IMR-90 (cell line): ENCODE measurements around the gene HIF1AN. TPM values are rescaled to one million over a fixed set of nuclear protein-coding genes. Genes with fewer than 3 reads are reported as not detected.

ENCODE experiments used
- ATAC-seq: fragments of 200-7000 bp; cut with Tn5 transposase; 2 replicates; pipeline ENCODE4 v1.9.1; 2020; ENCODE audit warnings: low read depth, mild to moderate bottlenecking, moderate library complexity
- BruUV-seq: library from RNA; stranded (reverse); fragments of 400-500 nt; replicated peaks from 2 replicates; lab custom pipeline; 2021; lab: Mats Ljungman, UMichigan
- CTCF ChIA-PET: fragments of 300-600 bp; formaldehyde crosslinking; extraction: SDS; loops from one replicate; lab custom pipeline; 2021; ENCODE audit warnings: antibody characterized with exemption; lab: Yijun Ruan, JAX
- POLR2A ChIA-PET: fragments of 300-600 bp; sonication (Branson Sonifier 250); formaldehyde crosslinking; loops from one replicate; lab custom pipeline; 2022; ENCODE audit warnings: antibody characterized with exemption; ENCODE audit not compliant: unreplicated experiment; lab: Charles Lee
- DNase-seq: peaks from one replicate; pipeline ENCODE4 v3.0.0; 2013
- H2AFZ ChIP-seq: replicated peaks from 2 replicates; pipeline ENCODE3; 2013; ENCODE audit warnings: low read length, mild to moderate bottlenecking; ENCODE audit not compliant: poor library complexity
- H2AK5ac ChIP-seq: 2 replicates; pipeline ENCODE4 v1.6.1; 2013; ENCODE audit warnings: low read depth, low read length, inconsistent platforms
- H2AK9ac ChIP-seq: replicated peaks from 2 replicates; pipeline ENCODE3; 2013; ENCODE audit warnings: mild to moderate bottlenecking, low read depth, low read length, moderate library complexity; ENCODE audit not compliant: poor library complexity
- H2BK120ac ChIP-seq: 2 replicates; pipeline ENCODE4 v1.6.1; 2013; ENCODE audit warnings: low read depth, low read length, inconsistent platforms
- H2BK15ac ChIP-seq: 3 replicates; pipeline ENCODE4 v1.6.1; 2013; ENCODE audit warnings: low read depth, low read length, inconsistent platforms
- H2BK20ac ChIP-seq: 2 replicates; pipeline ENCODE4 v1.6.1; 2013; ENCODE audit warnings: low read depth, mild to moderate bottlenecking, inconsistent platforms, low read length, moderate library complexity
- H2BK5ac ChIP-seq: 2 replicates; pipeline ENCODE4 v1.6.1; 2013; ENCODE audit warnings: mild to moderate bottlenecking, low read depth, low read length, inconsistent platforms; ENCODE audit not compliant: poor library complexity, severe bottlenecking
- H3K14ac ChIP-seq: replicated peaks from 2 replicates; pipeline ENCODE4 v1.6.1; 2013; ENCODE audit warnings: low read depth, low read length, inconsistent platforms
- H3K18ac ChIP-seq: 2 replicates; pipeline ENCODE4 v1.6.1; 2013; ENCODE audit warnings: low read depth, low read length, control low read depth
- H3K23ac ChIP-seq: 2 replicates; pipeline ENCODE4 v1.6.1; 2013; ENCODE audit warnings: low read depth, low read length, inconsistent platforms
- H3K27ac ChIP-seq: 2 replicates; pipeline ENCODE4 v1.5.1; 2013; ENCODE audit warnings: mild to moderate bottlenecking, control low read depth, low read length; ENCODE audit not compliant: insufficient read depth
- H3K27me3 ChIP-seq: 2 replicates; pipeline ENCODE4 v1.6.1; 2013; ENCODE audit warnings: low read length; ENCODE audit not compliant: control insufficient read depth, insufficient read depth
- H3K36me3 ChIP-seq: 2 replicates; pipeline ENCODE4 v1.6.1; 2013; ENCODE audit warnings: low read length, mixed read lengths; ENCODE audit not compliant: control insufficient read depth, insufficient read depth
- H3K4ac ChIP-seq: 2 replicates; pipeline ENCODE4 v1.6.1; 2013; ENCODE audit warnings: low read depth, low read length, inconsistent platforms
- H3K4me1 ChIP-seq: 2 replicates; pipeline ENCODE4 v1.6.1; 2013; ENCODE audit warnings: low read length, mixed read lengths; ENCODE audit not compliant: control insufficient read depth, insufficient read depth
- H3K4me2 ChIP-seq: 2 replicates; pipeline ENCODE4 v1.6.1; 2013; ENCODE audit warnings: low read depth, mild to moderate bottlenecking, control low read depth, low read length, moderate library complexity
- H3K4me3 ChIP-seq: 2 replicates; pipeline ENCODE4 v1.5.1; 2013; ENCODE audit warnings: low read depth, mild to moderate bottlenecking, control low read depth, low read length, moderate library complexity; ENCODE audit not compliant: insufficient read depth
- H3K56ac ChIP-seq: 2 replicates; pipeline ENCODE4 v1.6.1; 2013; ENCODE audit warnings: low read length, inconsistent platforms; ENCODE audit not compliant: insufficient read depth; ENCODE audit errors: extremely low read depth
- H3K79me1 ChIP-seq, 2 experiments: 2 replicates each; pipeline ENCODE4 v1.6.1; 2013; ENCODE audit warnings: low read length in 2 of 2, inconsistent platforms in 1 of 2, low read depth in 1 of 2
- H3K9ac ChIP-seq: 2 replicates; pipeline ENCODE4 v1.6.1; 2013; ENCODE audit warnings: low read depth, low read length, control low read depth
- H3K9me1 ChIP-seq: 2 replicates; pipeline ENCODE4 v1.6.1; 2013; ENCODE audit warnings: low read length, inconsistent platforms; ENCODE audit not compliant: insufficient read depth
- H3K9me3 ChIP-seq: 2 replicates; pipeline ENCODE4 v1.6.1; 2013; ENCODE audit warnings: low read length; ENCODE audit not compliant: control insufficient read depth, insufficient read depth
- H4K20me1 ChIP-seq: 2 replicates; pipeline ENCODE4 v1.6.1; 2013; ENCODE audit warnings: low read length, inconsistent platforms; ENCODE audit not compliant: insufficient read depth
- H4K5ac ChIP-seq: 2 replicates; pipeline ENCODE4 v1.6.1; 2013; ENCODE audit warnings: mild to moderate bottlenecking, low read depth, low read length, control low read depth
- H4K8ac ChIP-seq, 2 experiments: 2 replicates each; pipeline ENCODE4 v1.6.1; 2013; ENCODE audit warnings: low read depth in 2 of 2, low read length in 2 of 2, control low read depth in 1 of 2, inconsistent platforms in 1 of 2
- H4K91ac ChIP-seq: 2 replicates; pipeline ENCODE4 v1.6.1; 2013; ENCODE audit warnings: low read depth, low read length, inconsistent platforms; ENCODE audit not compliant: insufficient read depth
- BHLHE40 ChIP-seq: fragments of 150-350 bp; IDR thresholded peaks from 2 replicates; pipeline ENCODE4 v1.6.1; 2016; ENCODE audit warnings: mild to moderate bottlenecking, low read depth, low read length
- CHD1 ChIP-seq: IDR thresholded peaks from 2 replicates; pipeline ENCODE4 v1.6.1; 2012; ENCODE audit warnings: low read depth, low read length, improper control_type of control experiment
- ELK1 ChIP-seq: fragments of 150-350 bp; IDR thresholded peaks from 2 replicates; pipeline ENCODE4 v1.6.1; 2016; ENCODE audit warnings: low read depth, mild to moderate bottlenecking, low read length, moderate library complexity, borderline replicate concordance
- FOS ChIP-seq: fragments of 150-350 bp; IDR thresholded peaks from 2 replicates; pipeline ENCODE4 v1.6.1; 2016; ENCODE audit warnings: low read depth, low read length
- MAFK ChIP-seq: IDR thresholded peaks from 2 replicates; pipeline ENCODE4 v1.6.1; 2012; ENCODE audit warnings: low read depth, low read length, improper control_type of control experiment
- MAZ ChIP-seq: IDR thresholded peaks from 2 replicates; pipeline ENCODE4 v1.6.1; 2012; ENCODE audit warnings: low read depth, mild to moderate bottlenecking, low read length, improper control_type of control experiment, moderate library complexity, borderline replicate concordance
- MXI1 ChIP-seq: IDR thresholded peaks from 2 replicates; pipeline ENCODE4 v1.6.1; 2012; ENCODE audit warnings: low read depth, mild to moderate bottlenecking, low read length, moderate library complexity, borderline replicate concordance
- NFE2L2 ChIP-seq: fragments of 150-350 bp; IDR thresholded peaks from 2 replicates; pipeline ENCODE4 v1.6.1; 2016; ENCODE audit warnings: low read depth, mild to moderate bottlenecking, low read length
- POLR2A ChIP-seq: IDR thresholded peaks from 2 replicates; pipeline ENCODE4 v1.6.1; 2012; ENCODE audit warnings: mild to moderate bottlenecking, low read depth, low read length
- RAD21 ChIP-seq: IDR thresholded peaks from 2 replicates; pipeline ENCODE4 v1.6.1; 2012; ENCODE audit warnings: low read length, improper control_type of control experiment
- RCOR1 ChIP-seq: IDR thresholded peaks from 2 replicates; pipeline ENCODE4 v1.6.1; 2012; ENCODE audit warnings: mild to moderate bottlenecking, low read length, improper control_type of control experiment; ENCODE audit not compliant: insufficient replicate concordance
- RFX5 ChIP-seq: IDR thresholded peaks from 2 replicates; pipeline ENCODE4 v1.8.0; 2012; ENCODE audit warnings: low read depth, mild to moderate bottlenecking, low read length, moderate library complexity
- SMC3 ChIP-seq: fragments of 150-350 bp; IDR thresholded peaks from 2 replicates; pipeline ENCODE4 v1.6.1; 2016; ENCODE audit warnings: low read depth, mild to moderate bottlenecking, antibody characterized with exemption, low read length, moderate library complexity
- WGBS, 2 experiments: methylation state at CpG; one replicate each; pipeline versions ENCODE4 v1.1.5 to v1.1.7; 2013; ENCODE audit warnings: missing lambda C conversion rate in 2 of 2; ENCODE audit not compliant: insufficient read length in 1 of 2; ENCODE audit errors: extremely low coverage in 2 of 2; 5-methylcytosine and 5-hydroxymethylcytosine counted together
- dilution Hi-C: fragments of 300-500 bp; cut with HindIII; formaldehyde crosslinking; loops from one replicate; pipeline ENCODE4 v1.14.3; 2018; ENCODE audit warnings: low sequenced_read_pairs; ENCODE audit not compliant: unreplicated experiment
- in situ Hi-C: fragments of 300-500 bp; cut with MboI; formaldehyde crosslinking; loops from 3 replicates; pipeline ENCODE4 v1.14.3; 2019; ENCODE audit warnings: low sequenced_read_pairs, inconsistent platforms, mixed read lengths
- intact Hi-C: fragments of 100-400 bp; cut with micrococcal nuclease; formaldehyde crosslinking; loops from 2 replicates; pipeline ENCODE4 v1.10.0; 2022
- polyA plus RNA-seq, 3 experiments: library from polyadenylated mRNA; depleted of rRNA; stranded (reverse); fragments of >200 nt; gene quantifications; 2 replicates each; pipeline ENCODE4 v1.2.3, GENCODE V29; 2012; ENCODE audit warnings: low replicate concordance in 1 of 3
- total RNA-seq: library from RNA; depleted of rRNA; stranded (reverse); fragments of >200 nt; gene quantifications from 2 replicates; pipeline ENCODE4 v1.2.3, GENCODE V29; 2012
- TF ChIP-seq, protein P1 (sequence below): fragments of 150-350 bp; IDR thresholded peaks from 2 replicates; pipeline ENCODE4 v1.6.1; 2017; ENCODE audit warnings: mild to moderate bottlenecking, antibody characterized with exemption, low read length, low read depth
- TF ChIP-seq, protein P2 (sequence below): conservative IDR thresholded peaks from 2 replicates; pipeline ENCODE4 v1.5.1; 2012; ENCODE audit warnings: mild to moderate bottlenecking, low read depth, low read length, improper control_type of control experiment

Gene HIF1AN
- total and polyA plus RNA-seq, 2 of the 4 experiments (the other 2 are of a cell fraction) = 10.2 to 10.3 TPM

- POLR2A ChIA-PET = no interaction called here
- CTCF ChIA-PET = no interaction called here
- Histone ChIP-seq H3K4me1 (no peaks in the 10 kb centered on the region), H3K9me1 (peaks cover 3% of the 10 kb centered on the region; the same call in 1 of the 2 replicates), H2BK120ac (no peak overlapping the region), H3K9me3 (no peaks in the 10 kb centered on the region), H2BK5ac (no peak overlapping the region), H2AFZ (peak overlapping the region; percentile 15), H4K5ac (no peak overlapping the region), H4K20me1 (no peaks in the 10 kb centered on the region), H2AK5ac (no peak overlapping the region), H2BK20ac (no peak overlapping the region), H3K23ac (no peak overlapping the region), H4K91ac (no peak overlapping the region), H3K56ac (no peak overlapping the region), H4K8ac (no peak overlapping the region), H3K27me3 (peaks cover 61% of the 10 kb centered on the region), H2AK9ac (no peak overlapping the region), H3K9ac (no peak overlapping the region), H3K4me3 (no peak overlapping the region), H3K14ac (no peak overlapping the region), H3K79me1 (no peaks in the 10 kb centered on the region), H3K4me2 (no peak overlapping the region), H2BK15ac (no peak overlapping the region), H3K36me3 (no peaks in the 10 kb centered on the region), H3K18ac (no peak overlapping the region), H3K27ac (no peak overlapping the region), H3K4ac (no peak overlapping the region)
- WGBS, 2 experiments = 13% methylated on average over 3 of the region's 28 CpGs; no CpG with 5 or more reads in 1 of the 2 experiments
- in situ Hi-C loops = no loop called here
- BruUV-seq = no TSS peak
- ATAC-seq = no peak
- intact Hi-C loops = loop anchor here (10.0 kb wide), 1 partner anchor 445 kb away; no protein-coding TSS in a partner anchor
- dilution Hi-C loops = no loop called here
- DNase-seq = no peak
- TF ChIP-seq CHD1 = no peak
- no peak for TF ChIP-seq MAZ
- TF ChIP-seq, protein P1, sequence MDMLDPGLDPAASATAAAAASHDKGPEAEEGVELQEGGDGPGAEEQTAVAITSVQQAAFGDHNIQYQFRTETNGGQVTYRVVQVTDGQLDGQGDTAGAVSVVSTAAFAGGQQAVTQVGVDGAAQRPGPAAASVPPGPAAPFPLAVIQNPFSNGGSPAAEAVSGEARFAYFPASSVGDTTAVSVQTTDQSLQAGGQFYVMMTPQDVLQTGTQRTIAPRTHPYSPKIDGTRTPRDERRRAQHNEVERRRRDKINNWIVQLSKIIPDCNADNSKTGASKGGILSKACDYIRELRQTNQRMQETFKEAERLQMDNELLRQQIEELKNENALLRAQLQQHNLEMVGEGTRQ = no peak
- TF ChIP-seq POLR2A = no peak
- TF ChIP-seq SMC3 = no peak
- TF ChIP-seq ELK1 = no peak
- TF ChIP-seq RCOR1 = no peak
- no peak for TF ChIP-seq MXI1
- TF ChIP-seq, protein P2, sequence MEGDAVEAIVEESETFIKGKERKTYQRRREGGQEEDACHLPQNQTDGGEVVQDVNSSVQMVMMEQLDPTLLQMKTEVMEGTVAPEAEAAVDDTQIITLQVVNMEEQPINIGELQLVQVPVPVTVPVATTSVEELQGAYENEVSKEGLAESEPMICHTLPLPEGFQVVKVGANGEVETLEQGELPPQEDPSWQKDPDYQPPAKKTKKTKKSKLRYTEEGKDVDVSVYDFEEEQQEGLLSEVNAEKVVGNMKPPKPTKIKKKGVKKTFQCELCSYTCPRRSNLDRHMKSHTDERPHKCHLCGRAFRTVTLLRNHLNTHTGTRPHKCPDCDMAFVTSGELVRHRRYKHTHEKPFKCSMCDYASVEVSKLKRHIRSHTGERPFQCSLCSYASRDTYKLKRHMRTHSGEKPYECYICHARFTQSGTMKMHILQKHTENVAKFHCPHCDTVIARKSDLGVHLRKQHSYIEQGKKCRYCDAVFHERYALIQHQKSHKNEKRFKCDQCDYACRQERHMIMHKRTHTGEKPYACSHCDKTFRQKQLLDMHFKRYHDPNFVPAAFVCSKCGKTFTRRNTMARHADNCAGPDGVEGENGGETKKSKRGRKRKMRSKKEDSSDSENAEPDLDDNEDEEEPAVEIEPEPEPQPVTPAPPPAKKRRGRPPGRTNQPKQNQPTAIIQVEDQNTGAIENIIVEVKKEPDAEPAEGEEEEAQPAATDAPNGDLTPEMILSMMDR = no peak
- TF ChIP-seq FOS = no peak
- TF ChIP-seq RFX5 = no peak
- no peak for TF ChIP-seq MAFK
- no peak for TF ChIP-seq BHLHE40
- no peak for TF ChIP-seq RAD21
- no peak for TF ChIP-seq NFE2L2
Observed at GRCh38 chr10:100569687-100570481, 34.1 kb downstream of the HIF1AN start.
